NCI-H524 treated with DMSO at 0.1 percent for 48 hours (cell line): Measurements from ENCODE around the gene PCED1B.

Experiments
- DNase-seq: peaks from one replicate; lab custom pipeline; 2025; lab: John Stamatoyannopoulos, UW

The PCED1B gene

GRCh38 chr12:47236109-47236714 is 156.8 kb downstream of the PCED1B start:
- DNase-seq = no peak

- no peak for DNase-seq
Measured at GRCh38 chr12:47237751-47238211, 158.4 kb downstream of the PCED1B start.

GRCh38 chr12:47238669-47239114 is 159.3 kb downstream of the PCED1B start:
- DNase-seq = no peak

GRCh38 chr12:47242426-47242825 is 163.0 kb downstream of the PCED1B start:
- no peak for DNase-seq

- no peak for DNase-seq
Measured at GRCh38 chr12:47244835-47245234, 165.4 kb downstream of the PCED1B start.

- DNase-seq = no peak
Measured at GRCh38 chr12:47245623-47246022, 166.2 kb downstream of the PCED1B start.

GRCh38 chr12:47247418-47247817 is 168.0 kb downstream of the PCED1B start:
- no peak for DNase-seq

- no peak for DNase-seq
Measured at GRCh38 chr12:47249082-47249481, 169.7 kb downstream of the PCED1B start.

- DNase-seq = no peak
Measured at GRCh38 chr12:47249719-47250357, 170.4 kb downstream of the PCED1B start.

GRCh38 chr12:47251919-47252318 is 172.5 kb downstream of the PCED1B start:
- DNase-seq = no peak

- DNase-seq = no peak
Measured at GRCh38 chr12:47264951-47265350, 185.5 kb downstream of the PCED1B start.

GRCh38 chr12:47265391-47265790 is 186.0 kb downstream of the PCED1B start:
- DNase-seq = no peak

- no peak for DNase-seq
Measured at GRCh38 chr12:47267571-47267970, 188.2 kb downstream of the PCED1B start.

GRCh38 chr12:47268501-47269454 is 189.4 kb downstream of the PCED1B start:
- DNase-seq = no peak

GRCh38 chr12:47269916-47270315 is 190.5 kb downstream of the PCED1B start:
- DNase-seq = no peak

GRCh38 chr12:47270782-47271664 is 191.6 kb downstream of the PCED1B start:
- no peak for DNase-seq

GRCh38 chr12:47271800-47272239 is 192.4 kb downstream of the PCED1B start:
- no peak for DNase-seq

GRCh38 chr12:47272412-47273190 is 193.2 kb downstream of the PCED1B start:
- DNase-seq = no peak

GRCh38 chr12:47273191-47273626 is 193.8 kb downstream of the PCED1B start:
- DNase-seq = no peak

- DNase-seq = no peak
Measured at GRCh38 chr12:47274760-47275159, 195.3 kb downstream of the PCED1B start.

- no peak for DNase-seq
Measured at GRCh38 chr12:47276253-47276620, 196.8 kb downstream of the PCED1B start.
